HCEC 1CT (cell line): ENCODE results near the gene TBCK.

Source experiments
- DNase-seq: peaks from one replicate; pipeline ENCODE4 v3.0.0-alpha.2; 2017

The TBCK gene

DNA sequence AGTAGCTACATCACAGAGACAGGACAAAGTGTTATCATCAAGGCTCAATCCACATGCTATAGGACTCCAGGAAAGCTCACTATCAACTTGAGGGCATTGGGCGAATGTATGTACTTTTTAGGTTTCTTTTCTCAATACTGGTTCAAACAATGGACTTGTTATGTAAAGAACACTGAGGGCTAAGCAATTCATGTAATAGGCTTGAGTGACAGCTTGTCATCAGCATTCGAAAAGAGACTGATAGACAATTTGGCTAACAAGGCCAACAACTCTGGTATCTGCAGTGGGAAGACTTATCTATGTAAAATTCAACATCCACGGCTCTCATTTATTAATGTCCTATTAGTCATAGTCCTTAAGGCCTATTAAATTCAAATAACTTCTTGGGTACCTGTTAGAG, 279.7 kb downstream of the TBCK start:
- no peak for DNase-seq

DNA sequence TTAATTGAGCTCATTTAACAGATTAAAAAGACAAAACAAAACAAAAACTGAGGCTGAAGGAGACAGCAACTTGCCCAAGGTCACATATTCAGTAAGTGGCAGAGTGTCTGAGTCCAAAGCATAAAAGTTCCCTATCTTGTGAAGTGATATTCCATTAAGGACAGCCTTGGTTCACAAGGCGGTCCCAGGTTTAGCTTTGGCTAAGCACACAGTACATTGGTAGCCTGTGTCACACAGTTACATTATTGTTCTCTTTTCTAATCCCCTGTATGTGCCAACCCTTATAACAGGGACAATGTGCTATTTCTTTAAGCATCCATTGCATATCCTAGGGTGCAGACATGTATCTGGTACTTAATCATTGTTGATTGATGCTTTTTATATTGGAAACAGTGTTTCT, 280.8 kb downstream of the TBCK start:
- DNase-seq, result no peak

DNA sequence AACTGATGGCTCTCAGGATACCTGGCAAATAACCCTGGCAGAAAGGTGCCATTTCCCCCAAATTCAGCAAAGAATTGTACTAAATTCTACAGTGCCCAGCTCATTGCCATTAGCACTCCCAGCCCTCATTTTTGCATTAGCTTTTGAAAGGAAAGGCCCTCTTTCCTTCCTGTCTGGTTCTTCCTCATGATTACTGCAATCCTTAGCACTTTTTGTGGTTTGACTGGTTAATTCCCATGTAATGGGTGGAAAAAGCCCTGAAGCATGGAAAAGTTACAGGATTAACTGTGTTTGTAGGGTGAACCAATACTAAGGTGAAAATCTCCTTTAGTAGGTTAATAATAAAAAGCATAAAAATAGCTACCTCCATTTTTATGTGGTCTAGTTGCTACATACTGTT, 281.3 kb downstream of the TBCK start:
- DNase-seq, result no peak

DNA sequence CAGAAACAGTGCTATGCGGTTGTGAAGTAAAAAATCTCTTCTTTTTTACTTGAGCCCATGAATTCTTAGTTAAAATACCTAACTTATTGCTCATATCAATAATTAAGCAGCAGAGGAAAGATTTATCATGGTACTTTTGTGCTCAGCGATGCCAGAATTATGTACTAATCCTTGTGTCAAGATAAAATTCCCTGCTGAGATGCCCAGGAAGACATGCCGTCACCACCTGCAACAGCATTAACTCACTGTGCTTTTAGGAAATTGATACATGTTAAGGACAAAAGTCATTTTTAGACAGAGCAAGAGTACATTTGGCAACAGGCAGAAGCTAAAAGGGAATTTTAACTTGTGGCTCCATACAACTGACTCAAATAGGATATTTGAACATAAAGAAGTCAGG, 281.8 kb downstream of the TBCK start:
- DNase-seq, result no peak

DNA sequence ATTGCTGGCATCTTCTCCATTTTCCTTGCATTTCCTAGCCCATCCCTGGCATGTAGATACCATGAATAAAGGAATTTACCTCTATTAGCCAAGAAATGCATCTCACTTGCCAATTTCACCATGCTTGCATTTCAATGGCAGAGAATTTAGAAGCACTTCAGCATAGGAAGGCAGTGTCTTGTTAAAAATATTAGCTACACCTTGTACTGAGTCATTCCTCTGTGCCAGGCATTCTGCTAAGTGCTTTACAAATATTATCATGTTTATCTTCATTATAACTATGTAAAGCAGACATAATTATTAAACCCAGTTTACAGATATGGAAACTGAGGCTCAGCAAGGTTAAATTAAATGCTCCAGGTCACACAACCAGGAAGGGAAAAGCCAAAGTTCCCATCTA, 282.5 kb downstream of the TBCK start:
- DNase-seq, result no peak

DNA sequence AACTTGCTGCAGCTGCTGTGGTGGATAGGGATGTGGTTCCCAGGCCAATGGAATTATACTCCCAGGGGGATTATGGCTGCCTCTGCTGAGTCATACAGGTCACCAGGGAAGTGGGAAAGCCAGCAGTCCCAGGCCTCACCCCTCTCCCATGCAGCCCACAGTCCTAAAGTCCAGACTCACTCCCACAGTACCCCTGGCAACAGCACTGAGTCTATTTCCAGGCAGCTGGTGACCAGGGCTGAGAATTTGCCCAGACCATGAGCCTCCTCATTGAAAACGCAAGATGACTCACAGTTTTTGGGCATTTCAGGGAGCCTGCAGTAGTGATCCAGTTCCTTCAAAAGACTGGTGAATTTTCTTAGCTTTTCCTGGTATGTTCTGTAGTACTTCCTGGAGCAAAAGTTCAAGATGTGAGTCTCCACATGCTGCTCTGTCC, 283.1 kb downstream of the TBCK start:
- peak; percentile 25 for DNase-seq

DNA sequence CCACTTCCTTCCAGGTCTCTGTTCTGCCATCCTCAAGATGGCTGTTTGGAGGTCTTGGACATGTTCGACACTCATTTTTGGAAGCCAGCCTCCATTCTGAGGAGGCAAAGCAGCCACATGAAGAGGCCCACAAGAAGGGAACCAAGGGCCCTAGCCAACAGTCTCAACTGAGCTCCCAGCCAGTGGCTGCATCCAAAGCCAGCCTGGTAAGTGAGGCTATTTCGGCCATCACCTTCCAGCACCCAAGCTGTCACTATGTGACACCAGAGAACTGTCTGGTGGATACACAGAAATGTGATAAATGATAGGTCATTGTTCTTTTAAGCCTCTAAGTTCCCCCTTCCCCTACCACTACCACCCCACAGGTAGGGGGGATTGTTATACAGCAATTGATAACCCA, 293.6 kb downstream of the TBCK start:
- DNase-seq, result no peak

DNA sequence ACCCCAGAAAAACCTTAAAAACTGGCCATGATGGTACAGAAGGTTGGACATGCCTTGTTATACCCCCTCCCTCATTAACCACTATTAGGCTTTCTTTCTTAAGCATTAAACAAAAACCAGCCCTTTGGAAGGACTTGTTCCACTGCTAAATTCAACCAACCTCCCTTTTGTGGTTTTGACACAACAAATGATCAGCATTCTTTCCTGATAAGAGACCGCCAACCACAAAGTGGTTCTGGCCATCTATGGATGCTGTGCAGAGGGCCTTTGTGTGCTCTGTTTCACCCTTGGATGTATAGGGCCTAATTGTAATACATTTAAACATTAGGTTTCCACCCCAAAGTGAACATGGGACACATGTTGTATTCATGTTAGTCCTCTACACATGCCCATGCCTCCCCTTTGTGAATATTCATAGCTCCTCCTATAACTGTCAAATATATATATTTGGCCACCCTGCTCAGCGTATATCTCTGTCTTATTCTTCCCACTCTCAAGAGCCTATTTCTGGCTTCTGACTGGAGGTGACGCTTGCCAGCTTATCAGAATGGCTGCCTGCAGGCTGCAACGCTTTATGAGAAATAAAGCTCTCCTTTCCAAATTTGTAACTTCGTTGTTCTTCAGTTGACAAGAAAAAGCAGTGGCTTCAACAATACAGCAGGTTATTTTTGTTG, 294.1 kb downstream of the TBCK start:
- no peak for DNase-seq

DNA sequence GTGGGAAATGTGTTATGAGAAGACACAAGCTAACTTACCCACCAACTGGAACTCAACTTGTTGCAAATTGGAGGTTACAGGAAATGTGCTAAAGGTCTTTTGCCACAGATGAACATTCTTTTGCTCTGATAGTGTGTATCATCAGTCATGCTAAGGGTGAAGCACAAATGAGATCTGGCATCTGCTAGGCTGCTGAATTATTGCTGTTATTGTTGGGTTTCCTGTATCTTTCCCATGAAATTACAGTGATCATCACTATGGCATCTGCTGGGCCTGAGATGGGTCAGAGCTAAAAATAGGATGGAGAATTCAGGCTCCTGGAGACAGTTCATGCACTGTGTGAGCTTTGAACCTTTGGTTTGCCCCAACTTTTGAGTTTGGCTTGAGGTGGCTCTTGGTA, 296.2 kb downstream of the TBCK start:
- peak; percentile 81 for DNase-seq

DNA sequence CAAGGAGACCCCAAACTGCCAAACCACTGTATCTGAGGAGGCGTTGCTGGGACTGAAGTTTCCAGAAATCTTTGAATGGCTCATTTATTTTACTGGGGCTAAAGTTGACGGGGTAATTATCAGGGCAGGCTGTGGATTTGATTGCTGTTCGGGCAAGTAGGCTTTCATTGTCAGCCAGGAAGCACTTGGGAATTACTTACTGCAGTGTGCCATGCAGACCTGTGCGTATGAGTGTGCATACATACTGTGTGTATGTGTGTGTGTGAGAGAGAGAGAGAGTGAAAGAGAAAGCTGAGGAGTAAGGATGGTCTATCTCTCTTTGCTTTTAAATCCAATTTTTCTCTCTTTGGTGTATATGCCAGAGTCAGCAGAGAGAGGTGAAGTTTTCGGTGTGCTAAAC, 298.0 kb downstream of the TBCK start:
- DNase-seq, result no peak

DNA sequence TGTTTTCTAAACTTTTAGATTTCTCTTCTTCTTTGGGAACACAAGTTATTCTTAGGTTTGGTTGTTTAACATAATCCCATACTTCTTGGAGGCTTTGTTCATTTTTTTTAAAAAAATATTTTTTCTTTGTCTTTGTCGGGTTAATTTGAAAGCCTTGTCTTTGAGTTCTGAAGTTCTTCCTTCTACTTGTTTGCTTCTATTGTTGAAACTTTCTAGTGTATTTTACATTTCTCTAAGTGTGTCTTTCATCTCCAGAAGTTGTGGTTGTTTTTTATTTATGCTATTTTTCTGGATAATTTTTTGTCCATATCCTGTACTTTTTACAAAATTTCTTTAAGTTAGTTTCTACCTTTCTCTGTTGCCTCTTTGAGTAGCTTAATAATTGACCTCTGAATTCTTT, 304.6 kb downstream of the TBCK start:
- DNase-seq, result no peak

DNA sequence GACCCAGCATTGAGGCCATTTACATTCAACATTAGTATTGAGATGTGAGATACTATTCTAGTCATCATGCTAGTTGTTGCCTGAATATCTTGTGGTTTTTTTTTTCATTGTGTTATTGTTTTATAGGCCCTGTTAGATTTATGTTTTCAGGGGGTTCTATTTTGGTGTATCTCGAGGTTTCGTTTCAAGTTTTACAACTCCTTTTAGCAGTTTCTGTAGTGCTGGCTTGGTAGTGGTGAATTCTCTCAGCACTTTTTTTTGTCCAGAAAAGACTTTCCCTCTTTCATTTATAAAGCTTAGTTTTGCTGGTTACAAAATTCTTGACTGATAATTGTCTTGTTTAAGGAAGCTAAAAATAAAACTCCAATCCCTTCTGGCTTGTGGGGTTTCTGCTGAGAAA, 305.2 kb downstream of the TBCK start:
- no peak for DNase-seq

DNA sequence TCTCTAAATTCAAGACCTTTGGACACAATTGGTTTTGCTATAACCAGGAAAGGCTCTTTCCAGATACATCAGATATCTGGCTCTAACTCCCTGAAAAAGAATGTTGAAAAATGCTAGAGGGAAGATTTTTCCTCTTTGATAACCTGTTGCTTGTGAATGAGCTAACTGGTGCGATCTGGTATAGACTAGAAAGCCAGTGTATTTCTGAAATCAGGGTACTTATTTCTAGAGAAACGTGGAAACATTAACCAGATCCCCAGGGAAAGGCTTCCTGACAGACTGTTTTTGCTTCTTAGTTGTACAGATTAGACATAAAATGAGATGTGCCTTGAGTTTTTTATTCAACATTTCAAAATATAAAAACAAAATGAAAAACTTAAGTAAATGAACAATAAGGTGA, 313.0 kb downstream of the TBCK start:
- DNase-seq, result no peak

DNA sequence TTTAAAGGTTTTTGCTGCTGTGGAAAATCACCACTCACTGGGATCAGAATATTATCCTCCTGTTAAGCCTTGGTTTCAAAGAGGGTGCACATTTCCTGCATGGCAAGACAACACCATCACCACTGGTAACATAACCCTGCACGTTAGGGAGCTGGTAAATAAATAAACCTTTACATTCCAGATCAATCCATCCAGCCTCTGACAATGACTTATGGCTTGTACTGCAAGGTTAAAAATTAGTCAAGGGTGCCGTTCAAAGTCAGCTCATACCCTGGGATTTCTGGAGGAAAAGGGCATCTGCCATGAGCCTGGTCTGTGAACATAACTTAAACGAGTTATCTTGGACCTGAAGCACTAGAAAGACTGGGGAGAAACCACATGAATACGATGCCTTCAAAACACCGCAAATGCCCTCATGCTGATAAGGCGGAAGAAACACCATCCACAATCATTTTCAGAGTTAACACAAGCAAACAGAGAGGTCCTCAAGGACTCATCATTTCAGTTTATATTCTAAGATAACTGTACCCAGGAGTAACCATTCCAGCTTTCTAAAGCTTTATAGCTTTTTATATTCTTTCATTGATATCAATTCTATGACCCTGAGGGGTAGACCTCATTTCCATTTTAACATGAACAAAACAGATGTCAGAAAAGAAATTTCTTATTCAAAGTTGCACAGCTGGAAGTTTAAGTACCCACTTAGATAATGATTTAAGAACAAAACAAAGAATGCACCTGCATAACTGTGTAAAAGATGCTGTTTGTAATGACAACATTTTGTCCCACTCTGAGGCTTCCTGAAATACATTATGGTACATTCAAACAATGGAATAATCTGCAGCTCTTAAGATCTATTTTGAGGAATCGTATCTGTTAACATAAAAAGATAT, 317.6 kb downstream of the TBCK start:
- no peak for DNase-seq

DNA sequence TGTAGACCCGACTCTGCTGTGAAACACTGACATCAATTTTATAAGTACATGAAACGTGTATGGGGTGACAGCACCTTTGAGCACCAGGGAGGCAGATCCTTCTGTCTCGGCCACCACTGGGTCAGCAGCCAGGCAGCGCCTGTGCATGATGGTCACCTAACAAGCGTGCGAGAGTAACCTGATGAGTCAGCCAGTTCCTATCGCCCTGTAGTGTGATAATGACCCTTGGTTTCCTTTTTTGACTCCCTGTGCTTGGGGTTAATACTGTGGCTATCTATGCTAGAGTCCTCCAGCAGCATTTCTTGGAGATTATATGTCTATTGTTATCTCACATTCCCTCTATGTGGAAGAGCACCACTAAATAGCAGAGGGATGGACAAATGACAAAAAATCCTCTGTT, 319.2 kb downstream of the TBCK start:
- no peak for DNase-seq

DNA sequence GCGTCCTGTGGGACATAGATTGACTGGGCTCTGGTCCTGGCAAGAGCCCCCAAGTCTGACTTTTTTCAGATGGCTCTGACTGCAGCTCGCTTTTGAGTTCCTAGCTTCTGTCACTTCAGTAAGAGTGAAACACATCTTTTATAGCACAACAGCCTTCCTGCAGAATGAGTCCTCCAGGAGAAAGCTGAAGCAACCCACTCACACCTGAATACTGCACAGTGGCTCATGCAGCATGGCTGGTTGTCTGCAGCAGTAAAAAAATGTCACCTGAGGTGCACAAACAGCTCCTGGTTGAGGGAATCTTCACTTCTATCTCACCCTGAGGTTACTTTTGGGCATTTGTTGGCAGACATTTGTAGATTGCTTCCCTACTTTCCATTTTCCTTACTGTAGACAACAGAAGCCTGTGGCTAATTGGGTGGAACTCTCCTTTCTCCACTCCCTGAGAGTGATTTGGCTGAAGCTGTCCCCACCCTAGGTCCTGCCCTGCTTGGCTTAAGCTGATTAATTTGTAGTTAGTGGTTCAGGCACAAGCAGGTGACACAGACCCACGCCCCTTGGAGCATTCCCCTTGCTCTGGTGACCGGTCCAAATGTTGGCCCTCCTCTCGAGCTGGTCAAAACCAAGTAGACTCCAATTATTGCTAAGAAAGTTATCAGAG, 321.0 kb downstream of the TBCK start:
- DNase-seq, result no peak

DNA sequence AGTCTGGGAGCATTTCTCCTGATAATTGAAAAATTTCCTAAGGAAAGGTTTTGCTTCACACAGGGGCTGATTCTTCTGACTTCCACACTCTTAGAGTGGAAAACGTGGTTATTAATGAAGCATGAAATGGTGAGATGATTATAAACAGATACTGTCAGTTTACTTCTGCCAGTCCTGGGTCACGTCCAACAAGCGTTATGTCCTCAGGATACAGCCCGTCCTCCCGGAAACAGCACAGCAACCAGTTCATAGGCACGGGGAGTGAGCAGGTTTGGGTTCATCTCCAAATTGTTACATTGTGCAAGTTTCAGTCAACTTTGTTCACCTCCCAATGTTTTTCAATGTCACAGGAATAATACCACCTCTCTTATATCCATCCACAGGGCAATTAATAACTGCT, 321.9 kb downstream of the TBCK start:
- DNase-seq, result no peak

DNA sequence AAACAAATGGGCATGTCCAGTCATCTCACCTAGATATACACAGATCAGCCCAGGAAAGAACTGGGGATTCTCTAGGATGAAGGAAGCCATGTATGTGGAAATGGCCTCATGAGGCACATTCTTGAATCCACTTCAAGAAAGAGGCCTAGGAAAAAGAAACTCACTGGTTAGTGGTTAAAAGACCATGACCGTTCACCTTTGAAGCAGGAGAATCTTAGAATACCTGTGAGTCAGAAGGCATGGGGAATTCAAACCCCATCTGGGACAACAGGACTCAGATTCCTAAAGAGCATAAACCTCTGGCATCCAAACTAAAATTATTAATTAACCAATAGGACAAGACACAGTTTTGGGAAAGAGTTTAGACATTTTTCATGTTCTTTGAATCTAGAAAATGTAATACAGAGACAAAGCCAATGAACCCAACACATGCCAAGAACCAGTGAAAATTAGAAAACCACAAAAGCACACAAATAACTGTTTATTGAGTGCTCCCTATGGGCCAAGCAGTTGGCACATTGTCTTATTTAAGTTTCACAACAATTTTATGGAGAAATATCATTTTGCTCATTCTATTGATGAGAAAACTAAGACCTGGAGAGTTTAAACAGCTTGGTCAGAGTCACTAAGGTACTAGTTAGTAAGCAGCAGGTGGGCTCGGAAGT, 323.2 kb downstream of the TBCK start:
- DNase-seq, result no peak

DNA sequence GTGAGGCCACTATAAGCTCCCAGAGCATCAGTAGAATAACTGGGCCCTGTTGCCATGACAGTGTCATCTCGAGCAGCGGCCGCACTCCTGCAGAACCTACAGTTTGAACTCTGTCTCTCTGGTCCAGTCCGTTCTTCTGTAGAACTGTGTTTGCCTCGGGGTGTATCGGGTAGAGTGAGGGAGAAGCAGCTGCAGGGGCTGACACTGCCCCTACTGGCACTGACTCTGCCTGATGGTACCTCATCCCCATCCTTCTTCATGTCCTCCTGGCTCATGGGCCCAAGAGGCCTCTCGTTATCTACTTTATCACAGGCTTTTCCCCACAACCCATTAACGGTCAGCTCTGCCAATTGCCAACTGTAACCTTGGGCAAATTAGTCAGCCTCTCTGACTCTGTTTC, 324.3 kb downstream of the TBCK start:
- DNase-seq, result no peak
